HepG2 (cell line): ENCODE measurements around the gene EPB41L4A. TPM values are rescaled to one million over a fixed set of nuclear protein-coding genes. Genes with fewer than 3 reads are reported as not detected.

Source experiments
- ATAC-seq: fragments of 200-7000 bp; cut with Tn5 transposase; 3 replicates; pipeline ENCODE4 v1.9.1; 2020; ENCODE audit warnings: mild to moderate bottlenecking, moderate library complexity
- BruUV-seq: library from RNA; stranded (reverse); fragments of 400-500 nt; replicated peaks from 2 replicates; lab custom pipeline; 2021; lab: Mats Ljungman, UMichigan
- CTCF ChIA-PET: fragments of 300-600 bp; formaldehyde crosslinking; extraction: SDS; loops from one replicate; lab custom pipeline; 2021; ENCODE audit warnings: low total read pairs, inconsistent platforms, low intra/inter-chr PET ratio; lab: Yijun Ruan, JAX
- POLR2A ChIA-PET: fragments of 350-600 bp; sonication (Branson Sonifier 250); formaldehyde crosslinking; loops from one replicate; lab custom pipeline; 2020; ENCODE audit warnings: antibody characterized with exemption, inconsistent platforms; lab: Yijun Ruan, JAX
- DNase-seq: peaks from one replicate; pipeline ENCODE4 v3.0.0-alpha.2; 2015; ENCODE audit warnings: low spot score
- FAIRE-seq: peaks from 3 replicates; lab custom pipeline; 2011; peaks lifted over from hg19 to GRCh38; lab: Jason Lieb, UNC
- H2AFZ ChIP-seq: one replicate; pipeline ENCODE4 v1.6.1; 2011; ENCODE audit warnings: low read length, inconsistent platforms
- H3K27ac ChIP-seq: fragments of 300-600 bp; 3 replicates; pipeline ENCODE4 v1.8.0; 2011; ENCODE audit warnings: mixed run types, mild to moderate bottlenecking, mixed read lengths, low read length, inconsistent platforms; ENCODE audit not compliant: insufficient read depth; ENCODE audit errors: extremely low read length
- H3K27me3 ChIP-seq, 2 experiments: fragments of 200-600 bp in 1 of 2; 2 replicates in 1 of 2; 3 replicates in 1 of 2; pipeline versions ENCODE4 v1.6.0 to v1.8.0; 2011; ENCODE audit warnings: low read length in 2 of 2, mild to moderate bottlenecking in 2 of 2, moderate library complexity in 2 of 2, inconsistent platforms in 1 of 2; ENCODE audit not compliant: insufficient read depth in 2 of 2, control insufficient read depth in 1 of 2
- H3K36me3 ChIP-seq, 2 experiments: fragments of 200-600 bp in 1 of 2; replicated peaks in 1 of 2; 2 replicates in 1 of 2; 3 replicates in 1 of 2; pipeline versions ENCODE4 v1.5.1 to v1.8.0; 2011; ENCODE audit warnings: low read length in 2 of 2, inconsistent platforms in 1 of 2; ENCODE audit not compliant: insufficient read depth in 2 of 2, control insufficient read depth in 1 of 2
- H3K4me1 ChIP-seq: 2 replicates; pipeline ENCODE4 v1.5.1; 2012; ENCODE audit warnings: low read length, inconsistent platforms; ENCODE audit not compliant: insufficient read depth
- H3K4me2 ChIP-seq: 2 replicates; pipeline ENCODE4 v1.6.0; 2011; ENCODE audit warnings: low read depth, low read length, inconsistent platforms
- H3K4me3 ChIP-seq, 3 experiments: fragments of 200-600 bp in 1 of 3; sonication (generic), shearing (Covaris generic) in 1 of 3; replicated peaks in 1 of 3; 2 replicates each; pipeline ENCODE4 v1.5.1; 2011 to 2016; ENCODE audit warnings: low read length in 3 of 3, inconsistent platforms in 2 of 3, low read depth in 2 of 3, mild to moderate bottlenecking in 2 of 3, control low read depth in 1 of 3, mixed read lengths in 1 of 3; ENCODE audit not compliant: insufficient read depth in 1 of 3
- H3K79me2 ChIP-seq: one replicate; pipeline ENCODE4 v1.6.1; 2011; ENCODE audit warnings: low read length, inconsistent platforms; ENCODE audit not compliant: insufficient read depth
- H3K9ac ChIP-seq: 2 replicates; pipeline ENCODE4 v1.6.0; 2011; ENCODE audit warnings: mild to moderate bottlenecking, low read depth, low read length, inconsistent platforms; ENCODE audit not compliant: insufficient read depth
- H3K9me3 ChIP-seq: 2 replicates; pipeline ENCODE4 v1.5.1; 2012; ENCODE audit warnings: mild to moderate bottlenecking, low read length
- H4K20me1 ChIP-seq: 2 replicates; pipeline ENCODE4 v1.6.0; 2011; ENCODE audit warnings: inconsistent platforms, mild to moderate bottlenecking, low read length, moderate library complexity; ENCODE audit not compliant: insufficient read depth
- AHR ChIP-seq: IDR thresholded peaks from 2 replicates; pipeline ENCODE4 v1.6.1; 2018; ENCODE audit warnings: missing genetic modification reagents, missing compliant biosample characterization
- DMAP1 ChIP-seq: IDR thresholded peaks from 2 replicates; pipeline ENCODE4 v1.6.1; 2016
- HDAC6 ChIP-seq: fragments of 200-600 bp; sonication (generic); IDR thresholded peaks from 2 replicates; pipeline ENCODE4 v1.7.0; 2017; ENCODE audit warnings: mild to moderate bottlenecking, antibody characterized with exemption, low read length, low read depth
- HIVEP1 ChIP-seq: sonication (generic); formaldehyde crosslinking; IDR thresholded peaks from 2 replicates; pipeline ENCODE4 v1.4.0; 2020; ENCODE audit warnings: mild to moderate bottlenecking, missing genetic modification reagents
- KLF15 ChIP-seq: sonication (generic); formaldehyde crosslinking; IDR thresholded peaks from 2 replicates; pipeline ENCODE4 v1.8.1; 2023; ENCODE audit warnings: borderline replicate concordance, mild to moderate bottlenecking, inconsistent platforms, missing genetic modification reagents, mixed read lengths
- MEF2D ChIP-seq: sonication (generic); formaldehyde crosslinking; IDR thresholded peaks from 2 replicates; pipeline ENCODE4 v1.5.1; 2020; ENCODE audit warnings: mild to moderate bottlenecking, missing genetic modification reagents
- MZF1 ChIP-seq: sonication (generic); formaldehyde crosslinking; IDR thresholded peaks from 2 replicates; pipeline ENCODE4 v1.8.1; 2023; ENCODE audit warnings: mild to moderate bottlenecking, missing genetic modification reagents, borderline replicate concordance
- NFE2 ChIP-seq: sonication (generic); formaldehyde crosslinking; IDR thresholded peaks from 2 replicates; pipeline ENCODE4 v1.4.0; 2020; ENCODE audit warnings: missing genetic modification reagents
- TMF1 ChIP-seq: sonication (generic); formaldehyde crosslinking; IDR thresholded peaks from 2 replicates; pipeline ENCODE4 v1.8.1; 2022; ENCODE audit warnings: low read depth, missing genetic modification reagents
- YEATS2 ChIP-seq: sonication (generic); formaldehyde crosslinking; IDR thresholded peaks from 2 replicates; pipeline ENCODE4 v1.4.0; 2020; ENCODE audit warnings: missing genetic modification reagents, borderline replicate concordance
- ZBTB20 ChIP-seq: sonication (generic); formaldehyde crosslinking; IDR thresholded peaks from 2 replicates; pipeline ENCODE4 v1.8.1; 2023; ENCODE audit warnings: missing genetic modification reagents, low read depth, mild to moderate bottlenecking, borderline replicate concordance
- ZNF616 ChIP-seq: sonication (generic); formaldehyde crosslinking; IDR thresholded peaks from 2 replicates; pipeline ENCODE4 v1.5.0; 2020; ENCODE audit warnings: low read depth, mild to moderate bottlenecking, missing genetic modification reagents
- ZZZ3 ChIP-seq: sonication (generic); formaldehyde crosslinking; IDR thresholded peaks from 2 replicates; pipeline ENCODE4 v1.4.0; 2020; ENCODE audit warnings: missing genetic modification reagents, mild to moderate bottlenecking, borderline replicate concordance
- WGBS: methylation state at CpG from one replicate; pipeline ENCODE4 v1.1.6; 2017; ENCODE audit warnings: low lambda C conversion rate; 5-methylcytosine and 5-hydroxymethylcytosine counted together
- in situ Hi-C: cut with HindIII; loops from 2 replicates; pipeline ENCODE4 v1.10.0; 2017; ENCODE audit warnings: low pct_unique_long_range_greater_than_20kb; ENCODE audit not compliant: extremely low pct_ligation_motif_present
- intact Hi-C: fragments of 100-400 bp; cut with micrococcal nuclease; formaldehyde crosslinking; loops from one replicate; pipeline ENCODE4 v1.10.0; 2022; ENCODE audit not compliant: unreplicated experiment
- polyA plus RNA-seq, 8 experiments: library from polyadenylated mRNA; depleted of rRNA in 3 of 8; stranded (reverse) in 7 of 8; unstranded in 1 of 8; fragments of >200 nt; fragmentation: Illumina TruSeq in 4 of 8; extraction: Trizol in 4 of 8; gene quantifications; 2 replicates each; pipeline versions ENCODE4 v1.2.1 to v1.2.3, GENCODE V29; 2011 to 2016; ENCODE audit warnings: low read depth in 4 of 8, missing spikeins in 1 of 8, mixed read lengths in 1 of 8; ENCODE audit not compliant: insufficient read depth in 1 of 8
- total RNA-seq, 5 experiments: library from RNA; depleted of rRNA; stranded (reverse); fragments of >200 nt; fragmentation: Illumina TruSeq; extraction: Trizol; gene quantifications; 2 replicates each; pipeline ENCODE4 v1.2.3, GENCODE V29; 2016; ENCODE audit warnings: low read depth in 1 of 5
- TF ChIP-seq, protein P1 (sequence below): sonication (generic); formaldehyde crosslinking; IDR thresholded peaks from 2 replicates; pipeline ENCODE4 v1.4.0; 2020; ENCODE audit warnings: missing genetic modification reagents
- TF ChIP-seq, protein P2 (sequence below): sonication (generic); formaldehyde crosslinking; IDR thresholded peaks from 2 replicates; pipeline ENCODE4 v1.5.0; 2020; ENCODE audit warnings: mild to moderate bottlenecking, missing genetic modification reagents

EPB41L4A gene
- total and polyA plus RNA-seq, 2 of the 13 experiments (the other 11 are each of a cell fraction or from before 2014, with no cell fraction given): 0.07 TPM; not detected in 1

DNA sequence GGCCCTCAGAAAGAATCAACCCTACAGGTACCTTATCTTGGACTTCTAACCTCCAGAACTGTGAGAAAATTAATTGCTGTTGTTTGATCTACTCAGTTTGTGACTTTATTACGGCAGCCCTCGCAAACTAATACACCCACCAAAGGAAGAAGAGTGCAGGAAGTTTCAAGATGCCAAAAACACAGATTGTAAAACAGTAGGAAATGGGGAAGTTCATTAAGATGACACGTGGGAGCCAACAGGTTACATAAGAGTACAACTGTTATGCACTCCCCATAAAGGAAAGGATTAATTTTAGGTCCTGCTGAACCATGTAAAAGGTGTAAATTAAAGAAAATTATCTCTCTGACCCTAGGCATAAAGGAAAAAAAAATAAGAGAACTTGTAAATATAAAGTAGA lies 294.3 kb downstream of the EPB41L4A start (continued):
- TF ChIP-seq ZBTB20 (CRISPR knock-in tag): no peak

DNA sequence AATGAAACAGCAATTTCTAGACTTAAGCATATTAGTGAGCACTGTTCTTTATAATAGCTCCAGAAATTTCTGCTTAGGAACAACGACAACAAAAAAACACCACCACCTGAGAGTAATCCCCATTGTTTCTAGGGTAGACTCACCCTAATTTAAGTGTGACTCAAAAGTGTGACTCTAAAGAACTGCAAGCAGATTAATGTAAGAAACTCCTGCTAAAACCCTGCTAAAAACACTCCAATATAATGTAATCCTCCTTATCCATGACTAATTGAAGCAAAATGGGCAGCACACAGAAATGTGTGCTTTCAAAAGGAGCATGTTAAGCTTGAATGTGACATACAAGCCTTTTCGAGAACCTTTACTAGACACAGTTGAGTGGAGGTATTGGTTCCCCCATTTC lies 296.0 kb downstream of the EPB41L4A start:
- Histone ChIP-seq H3K4me2 (no peak overlapping the region), H3K4me1 (no peaks in the 10 kb centered on the region), H3K27me3 (no peaks in the 10 kb centered on the region), H3K9ac (no peak overlapping the region), H2AFZ (no peak overlapping the region), H3K9me3 (no peaks in the 10 kb centered on the region), H3K79me2 (no peaks in the 10 kb centered on the region), H3K36me3 (no peaks in the 10 kb centered on the region), H3K4me3 (no peak overlapping the region)
- BruUV-seq: no TSS peak
- DNase-seq: no peak
- CTCF ChIA-PET: no interaction called here
- ATAC-seq: no peak
- in situ Hi-C loops: no loop called here
- TF ChIP-seq AHR (CRISPR knock-in tag) (no peak), HIVEP1 (CRISPR knock-in tag) (no peak), KLF15 (CRISPR knock-in tag) (no peak), DMAP1 (no peak), NFE2 (no peak), HDAC6 (no peak), TMF1 (CRISPR knock-in tag) (no peak), MEF2D (CRISPR knock-in tag) (no peak), MZF1 (CRISPR knock-in tag) (no peak), YEATS2 (CRISPR knock-in tag) (no peak), ZZZ3 (CRISPR knock-in tag) (no peak), ZNF616 (CRISPR knock-in tag) (no peak)
- TF ChIP-seq, protein P1, sequence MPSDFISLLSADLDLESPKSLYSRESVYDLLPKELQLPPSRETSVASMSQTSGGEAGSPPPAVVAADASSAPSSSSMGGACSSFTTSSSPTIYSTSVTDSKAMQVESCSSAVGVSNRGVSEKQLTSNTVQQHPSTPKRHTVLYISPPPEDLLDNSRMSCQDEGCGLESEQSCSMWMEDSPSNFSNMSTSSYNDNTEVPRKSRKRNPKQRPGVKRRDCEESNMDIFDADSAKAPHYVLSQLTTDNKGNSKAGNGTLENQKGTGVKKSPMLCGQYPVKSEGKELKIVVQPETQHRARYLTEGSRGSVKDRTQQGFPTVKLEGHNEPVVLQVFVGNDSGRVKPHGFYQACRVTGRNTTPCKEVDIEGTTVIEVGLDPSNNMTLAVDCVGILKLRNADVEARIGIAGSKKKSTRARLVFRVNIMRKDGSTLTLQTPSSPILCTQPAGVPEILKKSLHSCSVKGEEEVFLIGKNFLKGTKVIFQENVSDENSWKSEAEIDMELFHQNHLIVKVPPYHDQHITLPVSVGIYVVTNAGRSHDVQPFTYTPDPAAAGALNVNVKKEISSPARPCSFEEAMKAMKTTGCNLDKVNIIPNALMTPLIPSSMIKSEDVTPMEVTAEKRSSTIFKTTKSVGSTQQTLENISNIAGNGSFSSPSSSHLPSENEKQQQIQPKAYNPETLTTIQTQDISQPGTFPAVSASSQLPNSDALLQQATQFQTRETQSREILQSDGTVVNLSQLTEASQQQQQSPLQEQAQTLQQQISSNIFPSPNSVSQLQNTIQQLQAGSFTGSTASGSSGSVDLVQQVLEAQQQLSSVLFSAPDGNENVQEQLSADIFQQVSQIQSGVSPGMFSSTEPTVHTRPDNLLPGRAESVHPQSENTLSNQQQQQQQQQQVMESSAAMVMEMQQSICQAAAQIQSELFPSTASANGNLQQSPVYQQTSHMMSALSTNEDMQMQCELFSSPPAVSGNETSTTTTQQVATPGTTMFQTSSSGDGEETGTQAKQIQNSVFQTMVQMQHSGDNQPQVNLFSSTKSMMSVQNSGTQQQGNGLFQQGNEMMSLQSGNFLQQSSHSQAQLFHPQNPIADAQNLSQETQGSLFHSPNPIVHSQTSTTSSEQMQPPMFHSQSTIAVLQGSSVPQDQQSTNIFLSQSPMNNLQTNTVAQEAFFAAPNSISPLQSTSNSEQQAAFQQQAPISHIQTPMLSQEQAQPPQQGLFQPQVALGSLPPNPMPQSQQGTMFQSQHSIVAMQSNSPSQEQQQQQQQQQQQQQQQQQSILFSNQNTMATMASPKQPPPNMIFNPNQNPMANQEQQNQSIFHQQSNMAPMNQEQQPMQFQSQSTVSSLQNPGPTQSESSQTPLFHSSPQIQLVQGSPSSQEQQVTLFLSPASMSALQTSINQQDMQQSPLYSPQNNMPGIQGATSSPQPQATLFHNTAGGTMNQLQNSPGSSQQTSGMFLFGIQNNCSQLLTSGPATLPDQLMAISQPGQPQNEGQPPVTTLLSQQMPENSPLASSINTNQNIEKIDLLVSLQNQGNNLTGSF (CRISPR knock-in tag): no peak
- TF ChIP-seq, protein P2, sequence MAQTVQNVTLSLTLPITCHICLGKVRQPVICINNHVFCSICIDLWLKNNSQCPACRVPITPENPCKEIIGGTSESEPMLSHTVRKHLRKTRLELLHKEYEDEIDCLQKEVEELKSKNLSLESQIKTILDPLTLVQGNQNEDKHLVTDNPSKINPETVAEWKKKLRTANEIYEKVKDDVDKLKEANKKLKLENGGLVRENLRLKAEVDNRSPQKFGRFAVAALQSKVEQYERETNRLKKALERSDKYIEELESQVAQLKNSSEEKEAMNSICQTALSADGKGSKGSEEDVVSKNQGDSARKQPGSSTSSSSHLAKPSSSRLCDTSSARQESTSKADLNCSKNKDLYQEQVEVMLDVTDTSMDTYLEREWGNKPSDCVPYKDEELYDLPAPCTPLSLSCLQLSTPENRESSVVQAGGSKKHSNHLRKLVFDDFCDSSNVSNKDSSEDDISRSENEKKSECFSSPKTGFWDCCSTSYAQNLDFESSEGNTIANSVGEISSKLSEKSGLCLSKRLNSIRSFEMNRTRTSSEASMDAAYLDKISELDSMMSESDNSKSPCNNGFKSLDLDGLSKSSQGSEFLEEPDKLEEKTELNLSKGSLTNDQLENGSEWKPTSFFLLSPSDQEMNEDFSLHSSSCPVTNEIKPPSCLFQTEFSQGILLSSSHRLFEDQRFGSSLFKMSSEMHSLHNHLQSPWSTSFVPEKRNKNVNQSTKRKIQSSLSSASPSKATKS (CRISPR knock-in tag): no peak
- TF ChIP-seq, all 625 proteins: peak for 0
- no peak for FAIRE-seq
- WGBS: 0% methylated on average over 2 of the region's 2 CpGs
- no peaks in the 10 kb centered on the region for H4K20me1 ChIP-seq
- intact Hi-C loops: no loop called here
- no peak overlapping the region for H3K27ac ChIP-seq
- POLR2A ChIA-PET: no interaction called here
